Measurements from ENCODE around the gene ART5. TPM values are rescaled to one million over a fixed set of nuclear protein-coding genes. Genes with fewer than 3 reads are reported as not detected.

ART5 gene
- total and polyA plus RNA-seq, 8 donors = 0.11 to 0.51 (median 0.22) TPM; not detected in 2

DNA sequence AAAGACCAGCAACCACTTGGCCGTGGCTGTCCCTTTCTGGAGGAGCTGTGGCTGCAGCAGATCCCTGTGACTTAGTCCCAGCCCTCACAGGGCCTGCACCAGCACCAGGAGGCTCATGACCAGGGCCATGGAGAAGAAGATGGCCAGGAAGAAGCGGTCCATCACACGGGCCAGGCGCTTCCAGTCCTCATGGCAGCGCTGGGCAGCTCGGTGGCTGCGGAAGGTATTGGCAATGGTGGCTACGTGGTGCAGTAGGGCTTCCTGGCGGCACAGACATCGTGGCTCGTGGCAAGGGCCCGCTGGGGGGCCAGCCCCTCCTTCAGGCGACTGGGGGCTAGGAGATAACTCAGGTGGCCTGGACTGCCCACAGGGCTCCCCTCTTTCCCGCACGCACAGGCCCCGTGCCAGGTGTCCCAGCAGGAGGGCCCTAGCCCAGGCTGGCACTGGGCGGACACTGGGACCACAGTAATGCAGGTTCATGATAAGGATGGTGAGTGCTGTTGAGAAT lies 24.3 kb upstream of the ART5 start:
- no peaks in the 10 kb centered on the region for H3K4me1 ChIP-seq
- H3K9me3 ChIP-seq = no peaks in the 10 kb centered on the region
- intact Hi-C loops (cut with DNase I) = no loop called here

DNA sequence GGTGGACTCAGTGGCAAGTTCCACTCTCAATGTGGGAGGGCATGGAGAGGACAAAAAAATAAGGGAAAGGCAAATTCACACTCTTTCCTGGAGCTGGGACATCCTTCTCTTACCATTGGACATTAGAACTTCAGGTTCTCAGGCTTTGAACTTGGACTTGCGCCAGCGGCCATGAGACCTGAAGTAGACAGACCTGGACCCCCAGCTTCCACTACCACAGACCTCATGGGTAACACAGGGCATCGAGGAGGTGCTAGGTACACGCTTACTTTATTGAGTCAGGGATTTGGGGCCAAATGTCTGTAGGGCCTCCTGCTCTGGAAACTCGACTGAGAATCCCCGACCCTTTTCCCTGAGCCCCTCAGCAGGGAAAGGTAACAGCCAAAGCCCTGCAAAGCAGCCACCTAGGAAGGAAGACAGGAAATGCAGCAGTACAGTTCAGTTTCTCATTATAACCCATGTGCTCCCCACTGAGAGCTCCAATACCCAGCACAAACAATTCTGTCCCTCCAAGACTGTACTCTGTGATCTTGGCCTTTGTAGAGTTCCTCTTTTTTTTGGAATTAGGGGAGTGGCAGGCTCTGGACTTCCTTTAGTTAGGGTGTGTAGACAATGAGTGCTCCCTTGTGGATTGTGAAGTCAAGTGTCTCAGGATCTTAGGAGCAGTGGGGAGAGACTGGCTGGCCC lies 23.7 kb upstream of the ART5 start:
- no peaks in the 10 kb centered on the region for H3K27me3 ChIP-seq
- peaks cover 0 to 11% (median 5%) of the 10 kb centered on the region in 3 donors for H3K36me3 ChIP-seq
- H3K9me3 ChIP-seq = no peaks in the 10 kb centered on the region
- TF ChIP-seq, protein P1, sequence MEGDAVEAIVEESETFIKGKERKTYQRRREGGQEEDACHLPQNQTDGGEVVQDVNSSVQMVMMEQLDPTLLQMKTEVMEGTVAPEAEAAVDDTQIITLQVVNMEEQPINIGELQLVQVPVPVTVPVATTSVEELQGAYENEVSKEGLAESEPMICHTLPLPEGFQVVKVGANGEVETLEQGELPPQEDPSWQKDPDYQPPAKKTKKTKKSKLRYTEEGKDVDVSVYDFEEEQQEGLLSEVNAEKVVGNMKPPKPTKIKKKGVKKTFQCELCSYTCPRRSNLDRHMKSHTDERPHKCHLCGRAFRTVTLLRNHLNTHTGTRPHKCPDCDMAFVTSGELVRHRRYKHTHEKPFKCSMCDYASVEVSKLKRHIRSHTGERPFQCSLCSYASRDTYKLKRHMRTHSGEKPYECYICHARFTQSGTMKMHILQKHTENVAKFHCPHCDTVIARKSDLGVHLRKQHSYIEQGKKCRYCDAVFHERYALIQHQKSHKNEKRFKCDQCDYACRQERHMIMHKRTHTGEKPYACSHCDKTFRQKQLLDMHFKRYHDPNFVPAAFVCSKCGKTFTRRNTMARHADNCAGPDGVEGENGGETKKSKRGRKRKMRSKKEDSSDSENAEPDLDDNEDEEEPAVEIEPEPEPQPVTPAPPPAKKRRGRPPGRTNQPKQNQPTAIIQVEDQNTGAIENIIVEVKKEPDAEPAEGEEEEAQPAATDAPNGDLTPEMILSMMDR (IDR thresholded peaks at IDR 0.05) = no peak
- intact Hi-C loops (cut with DNase I) = no loop called here
- no peak for DNase-seq
- no peak for FAIRE-seq
- no peak for ATAC-seq
- H3K4me1 ChIP-seq = no peaks in the 10 kb centered on the region
- 77 to 91% methylated on average over 6 of the region's 6 CpGs for WGBS, 2 donors
- no peak overlapping the region for H3K4me3 ChIP-seq
- no peak overlapping the region for H3K27ac ChIP-seq

More for the DNA sequence above, 24.3 kb upstream of the ART5 start:
- TF ChIP-seq, protein P1 (IDR thresholded peaks at IDR 0.05) = no peak
- no peaks in the 10 kb centered on the region for H3K27me3 ChIP-seq
- 94% methylated on average over 17 of the region's 17 CpGs for WGBS, 2 donors
- no peak for FAIRE-seq
- H3K27ac ChIP-seq = no peak overlapping the region
- peaks cover 0 to 11% (median 5%) of the 10 kb centered on the region in 3 donors for H3K36me3 ChIP-seq
- peak in 1 of 6 donors; percentile 65 for DNase-seq
- no peak overlapping the region for H3K4me3 ChIP-seq
- ATAC-seq = no peak

DNA sequence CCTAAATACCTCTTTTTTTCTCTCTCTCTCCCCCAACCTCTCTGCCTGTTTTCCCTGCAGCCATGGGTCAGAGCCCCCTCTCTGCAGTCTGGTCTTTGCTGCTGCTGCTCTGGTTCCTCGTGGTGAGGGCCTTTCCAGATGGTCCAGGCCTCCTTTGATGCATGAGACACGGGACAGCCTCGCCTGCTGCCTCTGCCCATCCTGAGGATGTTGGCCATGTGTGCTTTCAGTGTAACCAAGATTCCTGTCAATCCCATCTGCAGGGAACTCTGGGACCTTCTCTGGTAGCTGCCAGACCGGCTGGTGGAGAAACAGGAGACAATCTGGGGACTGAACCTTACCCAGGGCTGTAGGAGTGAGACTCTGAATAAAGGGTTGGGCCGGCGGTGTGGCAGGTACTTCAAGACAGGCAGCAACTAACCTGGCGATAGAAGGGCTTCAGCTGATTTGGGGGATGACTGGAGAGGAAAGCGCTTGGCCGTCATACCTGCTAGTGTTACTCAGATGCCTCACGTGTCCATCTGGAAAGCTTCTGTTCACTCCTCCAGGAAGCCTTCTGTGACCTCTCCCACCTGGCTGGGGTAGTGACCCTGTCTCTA lies 22.3 kb upstream of the ART5 start:
- WGBS, 2 donors = 86 to 87% methylated on average over 10 of the region's 10 CpGs
- no peak overlapping the region for H3K4me3 ChIP-seq
- DNase-seq (no peak), ATAC-seq (no peak), FAIRE-seq (no peak)
- H3K4me1 ChIP-seq = no peaks in the 10 kb centered on the region
- H3K27me3 ChIP-seq = no peaks in the 10 kb centered on the region
- H3K36me3 ChIP-seq = peaks cover 0 to 11% (median 5%) of the 10 kb centered on the region in 3 donors
- TF ChIP-seq, protein P1 (IDR thresholded peaks at IDR 0.05) = no peak
- intact Hi-C loops (cut with DNase I) = no loop called here
- H3K27ac ChIP-seq = no peak overlapping the region
- H3K9me3 ChIP-seq = no peaks in the 10 kb centered on the region

DNA sequence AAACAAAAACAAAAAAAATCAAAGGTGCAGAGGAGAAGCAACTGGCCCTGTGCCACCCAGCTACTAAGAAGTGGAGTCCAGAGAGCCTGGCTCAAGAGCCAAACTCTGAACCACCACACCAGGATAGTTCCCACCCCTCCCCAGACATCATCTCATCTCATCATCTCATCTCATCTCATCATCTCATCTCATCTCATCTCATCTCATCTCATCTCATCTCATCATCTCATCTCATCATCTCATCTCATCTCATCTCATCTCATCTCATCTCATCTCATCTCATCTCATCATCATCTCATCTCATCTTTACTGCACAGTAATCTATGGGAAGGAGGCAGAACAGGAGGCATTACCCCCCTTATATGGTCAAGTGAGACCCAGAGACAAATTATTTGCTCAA lies 21.1 kb upstream of the ART5 start:
- Histone ChIP-seq H3K27me3 (no peaks in the 10 kb centered on the region), H3K36me3 (peaks cover 0 to 11% (median 5%) of the 10 kb centered on the region in 3 donors), H3K27ac (no peak overlapping the region), H3K4me1 (no peaks in the 10 kb centered on the region), H3K4me3 (no peak overlapping the region), H3K9me3 (no peaks in the 10 kb centered on the region)
- no peak for FAIRE-seq
- DNase-seq = no peak
- intact Hi-C loops (cut with DNase I) = no loop called here
- TF ChIP-seq, protein P1 (IDR thresholded peaks at IDR 0.05) = no peak
- ATAC-seq = no peak

DNA sequence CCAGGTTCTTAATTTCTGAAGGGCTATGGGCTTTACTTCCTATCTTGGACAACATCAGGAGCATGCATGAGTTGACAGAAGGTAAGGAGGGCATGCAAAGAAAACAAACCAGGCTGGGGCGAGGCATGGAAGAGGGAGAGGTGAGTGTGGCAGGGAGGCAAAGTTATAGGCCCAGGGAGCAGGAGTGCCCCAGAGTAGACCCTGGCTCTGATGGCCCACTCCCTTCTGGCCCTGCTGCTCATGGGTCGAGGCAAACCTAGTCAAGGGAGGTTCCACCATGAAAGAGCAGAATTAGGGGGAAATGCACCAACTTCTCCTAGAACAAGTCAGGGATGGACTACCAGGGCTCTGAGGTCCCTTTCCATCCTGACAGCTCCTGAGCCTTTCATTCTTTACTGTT lies 19.2 kb upstream of the ART5 start:
- no peak for DNase-seq
- no peak overlapping the region for H3K27ac ChIP-seq
- WGBS, 2 donors = 76 to 81% methylated on average over 2 of the region's 2 CpGs
- TF ChIP-seq, protein P1 (IDR thresholded peaks at IDR 0.05) = no peak
- no peak for FAIRE-seq
- H3K4me1 ChIP-seq = no peaks in the 10 kb centered on the region
- no peak for ATAC-seq
- no peak overlapping the region for H3K4me3 ChIP-seq
- intact Hi-C loops (cut with DNase I) = no loop called here
- peaks cover 0 to 2% (median 0%) of the 10 kb centered on the region in 3 donors for H3K36me3 ChIP-seq
- H3K27me3 ChIP-seq = no peaks in the 10 kb centered on the region
- H3K9me3 ChIP-seq = no peaks in the 10 kb centered on the region
